ENCODE measurements around the gene DNAL4. TPM values are rescaled to one million over a fixed set of nuclear protein-coding genes. Genes with fewer than 3 reads are reported as not detected.

DNAL4 gene
- polyA plus RNA-seq, 1 experiment: 12.6 TPM

- ChIA-PET CTCF (interaction anchor here (1.3 kb wide), 1 partner anchor 85 kb away, joined by 4 read pairs; no protein-coding TSS in a partner anchor), POLR2A (no interaction called here)
- Histone ChIP-seq H3K27ac (ENCODE audit: low read depth, low read length) (no peak overlapping the region), H3K9me3 (ENCODE audit: control insufficient read depth, insufficient read depth, low read length) (no peaks in the 10 kb centered on the region), H3K27me3 (ENCODE audit: control insufficient read depth, insufficient read depth, low read length) (no peaks in the 10 kb centered on the region), H3K4me3 (ENCODE audit: low read depth, low read length) (no peak overlapping the region)
- DNase-seq (ENCODE audit: low read depth, low spot score): no peak
- no peak for TF ChIP-seq CTCF (IDR thresholded peaks at IDR 0.05; ENCODE audit: low read depth, low read length)
Observed at GRCh38 chr22:38784856-38785255, 9.1 kb downstream of the DNAL4 start.

- no peak for DNase-seq (ENCODE audit: low read depth, low spot score)
- ChIA-PET CTCF (interaction anchor here (1.1 kb wide), 1 partner anchor 15 kb away, joined by 6 read pairs; no protein-coding TSS in a partner anchor), POLR2A (no interaction called here)
- H3K27me3 ChIP-seq (ENCODE audit: control insufficient read depth, insufficient read depth, low read length): no peaks in the 10 kb centered on the region
- no peaks in the 10 kb centered on the region for H3K9me3 ChIP-seq (ENCODE audit: control insufficient read depth, insufficient read depth, low read length)
- H3K27ac ChIP-seq (ENCODE audit: low read depth, low read length): no peak overlapping the region
- H3K4me3 ChIP-seq (ENCODE audit: low read depth, low read length): no peak overlapping the region
- TF ChIP-seq CTCF (IDR thresholded peaks at IDR 0.05; ENCODE audit: low read depth, low read length): no peak
Observed at GRCh38 chr22:38784035-38784434, 9.9 kb downstream of the DNAL4 start.

- ChIA-PET CTCF (interaction anchor here (0.7 kb wide), 1 partner anchor 43 kb away, joined by 7 read pairs; no protein-coding TSS in a partner anchor), POLR2A (no interaction called here)
- Histone ChIP-seq H3K27me3 (ENCODE audit: control insufficient read depth, insufficient read depth, low read length) (no peaks in the 10 kb centered on the region), H3K9me3 (ENCODE audit: control insufficient read depth, insufficient read depth, low read length) (no peaks in the 10 kb centered on the region), H3K4me3 (ENCODE audit: low read depth, low read length) (no peak overlapping the region), H3K27ac (ENCODE audit: low read depth, low read length) (no peak overlapping the region)
- DNase-seq (ENCODE audit: low read depth, low spot score): no peak
- TF ChIP-seq CTCF (IDR thresholded peaks at IDR 0.05; ENCODE audit: low read depth, low read length): no peak
Observed at GRCh38 chr22:38783095-38783615, 10.8 kb downstream of the DNAL4 start.

- Histone ChIP-seq H3K27me3 (ENCODE audit: control insufficient read depth, insufficient read depth, low read length) (no peaks in the 10 kb centered on the region), H3K4me3 (ENCODE audit: low read depth, low read length) (no peak overlapping the region), H3K9me3 (ENCODE audit: control insufficient read depth, insufficient read depth, low read length) (no peaks in the 10 kb centered on the region), H3K27ac (ENCODE audit: low read depth, low read length) (no peak overlapping the region)
- ChIA-PET POLR2A (no interaction called here), CTCF (interaction anchor here (0.7 kb wide), 1 partner anchor 42 kb away, joined by 7 read pairs; no protein-coding TSS in a partner anchor)
- DNase-seq (ENCODE audit: low read depth, low spot score): no peak
- no peak for TF ChIP-seq CTCF (IDR thresholded peaks at IDR 0.05; ENCODE audit: low read depth, low read length)
Observed at GRCh38 chr22:38782402-38783094, 11.4 kb downstream of the DNAL4 start.

GRCh38 chr22:38781033-38781432, 12.9 kb downstream of the DNAL4 start:
- TF ChIP-seq CTCF (IDR thresholded peaks at IDR 0.05; ENCODE audit: low read depth, low read length): no peak
- no peaks in the 10 kb centered on the region for H3K27me3 ChIP-seq (ENCODE audit: control insufficient read depth, insufficient read depth, low read length)
- H3K4me3 ChIP-seq (ENCODE audit: low read depth, low read length): no peak overlapping the region
- H3K27ac ChIP-seq (ENCODE audit: low read depth, low read length): no peak overlapping the region
- no peaks in the 10 kb centered on the region for H3K9me3 ChIP-seq (ENCODE audit: control insufficient read depth, insufficient read depth, low read length)
- POLR2A ChIA-PET: no interaction called here
- DNase-seq (ENCODE audit: low read depth, low spot score): no peak
- CTCF ChIA-PET: interaction anchor here (1.5 kb wide), 1 partner anchor 12 kb away, joined by 10 read pairs; no protein-coding TSS in a partner anchor
